ENCODE data around the gene INPP4A.

INPP4A gene

GRCh38 chr2:98478088-98478551, 33.5 kb downstream of the INPP4A start:
- DNase-seq = no peak

GRCh38 chr2:98478907-98479306, 34.2 kb downstream of the INPP4A start:
- DNase-seq = no peak

- no peak for DNase-seq
Observed at GRCh38 chr2:98479371-98479770, 34.7 kb downstream of the INPP4A start.

GRCh38 chr2:98479959-98480524, 35.4 kb downstream of the INPP4A start:
- peak in 1 of 2 donors; percentile 21 for DNase-seq

GRCh38 chr2:98480598-98480997, 35.9 kb downstream of the INPP4A start:
- no peak for DNase-seq

- no peak for DNase-seq
Observed at GRCh38 chr2:98482362-98482761, 37.7 kb downstream of the INPP4A start.

GRCh38 chr2:98483257-98483861, 38.7 kb downstream of the INPP4A start:
- no peak for DNase-seq

- DNase-seq = no peak
Observed at GRCh38 chr2:98484121-98484557, 39.5 kb downstream of the INPP4A start.

- no peak for DNase-seq
Observed at GRCh38 chr2:98484652-98485452, 40.2 kb downstream of the INPP4A start.

GRCh38 chr2:98485453-98485755, 40.7 kb downstream of the INPP4A start:
- no peak for DNase-seq

GRCh38 chr2:98486374-98486981, 41.8 kb downstream of the INPP4A start:
- DNase-seq = no peak

GRCh38 chr2:98487101-98487805, 42.6 kb downstream of the INPP4A start:
- no peak for DNase-seq

GRCh38 chr2:98487806-98488189, 43.1 kb downstream of the INPP4A start:
- no peak for DNase-seq

GRCh38 chr2:98488252-98488651, 43.6 kb downstream of the INPP4A start:
- no peak for DNase-seq

- DNase-seq = no peak
Observed at GRCh38 chr2:98489486-98489885, 44.8 kb downstream of the INPP4A start.

GRCh38 chr2:98489971-98490962, 45.6 kb downstream of the INPP4A start:
- DNase-seq = no peak

GRCh38 chr2:98492441-98492840, 47.8 kb downstream of the INPP4A start:
- DNase-seq = no peak

- DNase-seq = no peak
Observed at GRCh38 chr2:98494699-98495098, 50.0 kb downstream of the INPP4A start.

GRCh38 chr2:98496750-98497493, 52.3 kb downstream of the INPP4A start:
- no peak for DNase-seq

- no peak for DNase-seq
Observed at GRCh38 chr2:98498703-98499440, 54.2 kb downstream of the INPP4A start.
